Lower lobe of right lung (tissue), 2 donors: ENCODE results near the gene OR1L6. TPM values are rescaled to one million over a fixed set of nuclear protein-coding genes. Genes with fewer than 3 reads are reported as not detected.

Experiments used
- ATAC-seq, 2 donors: fragments of 200-7000 bp; cut with Tn5 transposase; one replicate each; pipeline ENCODE4 v1.9.1; 2020 to 2022; ENCODE audit warnings: mild to moderate bottlenecking in 2 of 2, moderate library complexity in 2 of 2
- DNase-seq: peaks from one replicate; pipeline ENCODE4 v3.0.0-alpha.2; 2020
- H3K27ac ChIP-seq: fragments of 200-600 bp; one replicate; pipeline ENCODE4 v1.8.0; 2022
- H3K27me3 ChIP-seq: fragments of 200-600 bp; one replicate; pipeline ENCODE4 v1.8.0; 2022; ENCODE audit warnings: low read depth
- H3K36me3 ChIP-seq: fragments of 200-600 bp; one replicate; pipeline ENCODE4 v1.8.0; 2022; ENCODE audit warnings: mild to moderate bottlenecking
- H3K4me1 ChIP-seq: fragments of 200-600 bp; one replicate; pipeline ENCODE4 v1.8.0; 2022
- H3K4me3 ChIP-seq: fragments of 200-600 bp; one replicate; pipeline ENCODE4 v1.8.0; 2022; ENCODE audit warnings: mild to moderate bottlenecking
- H3K9me3 ChIP-seq: fragments of 200-600 bp; one replicate; pipeline ENCODE4 v1.8.0; 2022
- intact Hi-C: fragments of 100-400 bp; cut with DNase I; formaldehyde crosslinking; loops from one replicate; pipeline ENCODE4 v1.11.0; 2022
- total RNA-seq: library from RNA; stranded (reverse); fragmentation: NEBNext Ultra II Directional; extraction: Animal tissue kit (Norgen Biotek cat#: 25700); gene quantifications from one replicate; pipeline ENCODE4 v1.2.1, GENCODE V29; 2021
- TF ChIP-seq, protein P1 (sequence below): fragments of 200-600 bp; IDR thresholded peaks from one replicate; pipeline ENCODE4 v1.8.0; 2022; ENCODE audit warnings: antibody characterized with exemption, mild to moderate bottlenecking
- donor health status: DM: no; HTN: yes; CAD: no; lungs with severe emphysema.

OR1L6 gene
- total RNA-seq, 1 donor from 2014 or later = not detected

DNA sequence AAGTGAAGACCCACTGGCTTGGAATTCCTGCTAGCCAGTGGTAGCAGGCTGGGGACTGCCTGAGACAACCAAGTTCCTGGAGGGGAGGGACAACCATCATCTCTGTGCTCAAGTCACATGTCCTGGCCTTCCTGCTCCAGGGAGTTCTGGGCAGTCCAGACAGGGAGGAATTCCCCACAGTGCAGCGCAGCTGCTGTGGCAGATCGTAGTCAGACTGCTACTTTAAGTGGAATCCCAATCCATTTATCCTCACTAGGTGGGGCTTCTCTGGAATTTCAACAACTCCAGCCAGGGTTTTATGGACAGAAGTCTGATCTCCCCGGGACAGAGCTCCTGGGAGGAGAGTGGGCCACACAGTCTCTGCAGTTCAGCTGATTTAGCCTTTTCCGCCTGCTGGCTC, 25.7 kb downstream of the OR1L6 start:
- ATAC-seq = no peak
- TF ChIP-seq, protein P1, sequence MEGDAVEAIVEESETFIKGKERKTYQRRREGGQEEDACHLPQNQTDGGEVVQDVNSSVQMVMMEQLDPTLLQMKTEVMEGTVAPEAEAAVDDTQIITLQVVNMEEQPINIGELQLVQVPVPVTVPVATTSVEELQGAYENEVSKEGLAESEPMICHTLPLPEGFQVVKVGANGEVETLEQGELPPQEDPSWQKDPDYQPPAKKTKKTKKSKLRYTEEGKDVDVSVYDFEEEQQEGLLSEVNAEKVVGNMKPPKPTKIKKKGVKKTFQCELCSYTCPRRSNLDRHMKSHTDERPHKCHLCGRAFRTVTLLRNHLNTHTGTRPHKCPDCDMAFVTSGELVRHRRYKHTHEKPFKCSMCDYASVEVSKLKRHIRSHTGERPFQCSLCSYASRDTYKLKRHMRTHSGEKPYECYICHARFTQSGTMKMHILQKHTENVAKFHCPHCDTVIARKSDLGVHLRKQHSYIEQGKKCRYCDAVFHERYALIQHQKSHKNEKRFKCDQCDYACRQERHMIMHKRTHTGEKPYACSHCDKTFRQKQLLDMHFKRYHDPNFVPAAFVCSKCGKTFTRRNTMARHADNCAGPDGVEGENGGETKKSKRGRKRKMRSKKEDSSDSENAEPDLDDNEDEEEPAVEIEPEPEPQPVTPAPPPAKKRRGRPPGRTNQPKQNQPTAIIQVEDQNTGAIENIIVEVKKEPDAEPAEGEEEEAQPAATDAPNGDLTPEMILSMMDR = no peak
- no peak for DNase-seq
- H3K36me3 ChIP-seq = no peaks in the 10 kb centered on the region
- H3K4me3 ChIP-seq = no peak overlapping the region
- intact Hi-C loops = no loop called here
- H3K27ac ChIP-seq = no peak overlapping the region
- H3K4me1 ChIP-seq = no peaks in the 10 kb centered on the region
- peaks cover 25% of the 10 kb centered on the region for H3K9me3 ChIP-seq
- H3K27me3 ChIP-seq = no peaks in the 10 kb centered on the region

DNA sequence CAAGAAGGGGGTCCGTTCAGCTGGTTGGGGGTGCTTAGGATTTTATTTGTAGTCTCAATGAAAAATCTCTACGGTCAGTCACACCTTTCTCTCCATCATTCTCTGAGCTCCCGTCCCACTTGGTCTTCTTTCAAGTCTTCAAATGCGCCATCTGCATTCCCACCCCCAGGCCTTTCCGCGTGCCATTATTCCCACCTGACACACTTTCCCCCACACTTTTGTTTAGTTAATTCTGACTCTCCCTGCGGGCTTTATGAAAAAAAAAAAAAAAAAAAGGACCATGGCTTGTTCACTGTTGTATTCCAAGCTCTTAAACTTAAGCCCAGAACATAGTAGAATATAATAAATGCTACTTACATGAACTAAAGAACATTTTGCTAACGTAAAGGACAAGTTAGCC, 34.9 kb downstream of the OR1L6 start:
- TF ChIP-seq, protein P1 = no peak
- Histone ChIP-seq H3K4me3 (no peak overlapping the region), H3K36me3 (no peaks in the 10 kb centered on the region), H3K27me3 (no peaks in the 10 kb centered on the region), H3K4me1 (no peaks in the 10 kb centered on the region), H3K9me3 (peaks cover 12% of the 10 kb centered on the region), H3K27ac (no peak overlapping the region)
- intact Hi-C loops = no loop called here
- DNase-seq = no peak
- ATAC-seq = no peak

DNA sequence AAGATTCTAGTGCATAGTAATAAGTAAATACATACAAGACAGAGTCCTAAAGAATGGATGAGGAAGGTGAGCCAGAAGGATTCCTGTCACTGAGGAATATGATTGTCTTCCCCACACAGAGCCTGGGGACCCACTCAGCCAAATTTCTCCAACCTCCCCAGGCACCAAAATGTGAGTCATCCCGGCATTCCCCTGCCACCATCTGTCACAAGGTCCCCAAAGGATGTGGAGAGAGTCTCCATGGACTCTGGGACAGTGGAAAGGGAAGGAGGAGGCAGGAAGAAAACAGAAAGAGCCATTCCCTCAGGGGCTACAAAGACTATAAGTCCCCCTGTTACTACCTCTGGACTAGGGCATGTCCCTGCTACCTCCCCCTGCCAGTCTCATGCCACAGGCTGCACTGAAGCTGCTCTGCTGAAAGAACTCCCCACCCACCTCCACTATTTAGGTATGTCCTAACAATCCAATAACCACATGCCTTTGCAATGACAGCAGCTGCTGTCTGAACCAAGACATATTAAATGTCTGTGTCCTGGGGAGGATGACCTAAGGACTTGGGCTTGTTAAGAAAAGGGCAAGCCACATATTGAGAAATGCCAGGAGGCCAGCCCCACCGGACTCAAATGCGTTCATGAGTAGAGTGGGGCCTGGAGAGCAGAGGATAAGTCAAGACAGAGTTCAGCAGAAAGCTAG, 36.0 kb downstream of the OR1L6 start:
- DNase-seq (no peak), ATAC-seq (no peak)
- Histone ChIP-seq H3K9me3 (peaks cover 6% of the 10 kb centered on the region), H3K4me3 (no peak overlapping the region), H3K27me3 (no peaks in the 10 kb centered on the region), H3K4me1 (no peaks in the 10 kb centered on the region), H3K27ac (no peak overlapping the region), H3K36me3 (no peaks in the 10 kb centered on the region)
- TF ChIP-seq, protein P1 = no peak
- intact Hi-C loops = no loop called here

DNA sequence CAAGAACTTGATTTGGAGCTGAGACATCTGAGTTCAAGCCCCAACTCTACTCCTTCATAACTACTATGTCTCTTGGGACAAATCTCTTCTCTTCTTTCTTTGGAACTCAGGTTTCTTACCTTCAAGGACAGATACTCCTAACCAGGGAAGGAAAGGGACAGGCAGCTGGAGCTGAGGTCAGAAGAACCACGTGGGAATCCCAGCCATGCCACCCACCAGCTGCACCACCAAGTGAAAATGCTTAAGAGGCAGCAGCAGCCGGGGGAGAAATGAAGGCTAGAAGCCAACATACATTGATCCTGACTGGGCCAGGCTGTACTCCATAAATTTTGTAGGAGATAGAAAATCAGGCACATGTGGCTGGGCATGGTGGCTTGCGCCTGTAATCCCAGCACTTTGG, 37.1 kb downstream of the OR1L6 start:
- intact Hi-C loops = no loop called here
- H3K4me1 ChIP-seq = no peaks in the 10 kb centered on the region
- no peak overlapping the region for H3K4me3 ChIP-seq
- ATAC-seq (no peak), DNase-seq (no peak)
- H3K27ac ChIP-seq = no peak overlapping the region
- TF ChIP-seq, protein P1 = no peak
- no peaks in the 10 kb centered on the region for H3K36me3 ChIP-seq
- H3K9me3 ChIP-seq = no peaks in the 10 kb centered on the region
- no peaks in the 10 kb centered on the region for H3K27me3 ChIP-seq

DNA sequence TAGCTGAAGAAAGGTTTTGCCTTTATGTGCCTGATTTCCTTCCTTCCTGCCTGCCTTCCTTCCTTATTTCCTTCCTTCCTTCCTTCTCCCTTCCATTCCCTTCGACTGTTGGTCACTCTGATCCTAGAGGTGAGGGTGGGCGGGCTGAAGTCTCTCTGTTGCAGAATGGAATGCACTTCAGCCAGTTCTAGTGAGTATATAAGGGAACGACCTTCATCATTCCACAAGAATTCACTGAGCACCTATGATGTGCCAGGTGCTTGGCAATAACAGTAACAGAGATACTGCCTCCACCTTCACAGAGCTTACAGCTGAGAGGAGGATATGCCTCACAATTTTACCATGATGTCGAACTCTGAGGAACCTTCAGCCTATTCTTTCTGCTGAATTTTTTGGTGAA, 37.9 kb downstream of the OR1L6 start:
- no peaks in the 10 kb centered on the region for H3K4me1 ChIP-seq
- H3K36me3 ChIP-seq = no peaks in the 10 kb centered on the region
- H3K9me3 ChIP-seq = no peaks in the 10 kb centered on the region
- no peak overlapping the region for H3K4me3 ChIP-seq
- no peak for ATAC-seq
- H3K27me3 ChIP-seq = no peaks in the 10 kb centered on the region
- no peak for DNase-seq
- intact Hi-C loops = no loop called here
- H3K27ac ChIP-seq = no peak overlapping the region
- TF ChIP-seq, protein P1 = no peak
